Mesothelial cell of epicardium (in vitro differentiated cells): Measurements from ENCODE around the gene MTA1. TPM values are rescaled to one million over a fixed set of nuclear protein-coding genes. Genes with fewer than 3 reads are reported as not detected.

Experiments
- DNase-seq, 2 experiments: peaks; one replicate each; pipeline ENCODE4 v3.0.0; 2021; ENCODE audit warnings: low spot score in 2 of 2; ENCODE audit not compliant: unreplicated experiment in 2 of 2
- H3K27ac Mint-ChIP-seq: 2 replicates; pipeline ENCODE4 v1.8.0; 2021; ENCODE audit warnings: mixed read lengths
- H3K27me3 Mint-ChIP-seq: 2 replicates; pipeline ENCODE4 v1.8.0; 2021; ENCODE audit warnings: low read depth, mixed read lengths
- H3K36me3 Mint-ChIP-seq: 2 replicates; pipeline ENCODE4 v1.8.0; 2021; ENCODE audit warnings: mixed read lengths
- H3K4me1 Mint-ChIP-seq: 2 replicates; pipeline ENCODE4 v1.8.0; 2021; ENCODE audit warnings: mixed read lengths
- H3K4me3 Mint-ChIP-seq: 2 replicates; pipeline ENCODE4 v1.8.0; 2021; ENCODE audit warnings: mild to moderate bottlenecking, moderate library complexity, mixed read lengths
- H3K9me3 Mint-ChIP-seq: 2 replicates; pipeline ENCODE4 v1.8.0; 2021; ENCODE audit warnings: mixed read lengths
- CTCF ChIP-seq: fragments of 200-600 bp; sonication (generic); IDR thresholded peaks from one replicate; pipeline ENCODE4 v1.5.0; 2021; ENCODE audit warnings: antibody characterized with exemption; ENCODE audit not compliant: unreplicated experiment
- total RNA-seq: library from RNA; stranded (reverse); gene quantifications from 3 replicates; pipeline ENCODE4 v1.2.1, GENCODE V29; 2021

MTA1 gene
- total RNA-seq, 1 donor from 2014 or later, result 259 TPM

GRCh38 chr14:105460616-105461015 lies 41.0 kb downstream of the MTA1 start:
- Mint-ChIP-seq H3K27me3 (no peaks in the 10 kb centered on the region), H3K9me3 (no peaks in the 10 kb centered on the region), H3K4me3 (no peak overlapping the region), H3K27ac (no peak overlapping the region), H3K36me3 (peaks cover 10% of the 10 kb centered on the region), H3K4me1 (no peaks in the 10 kb centered on the region)
- TF ChIP-seq CTCF, result no peak
- DNase-seq, result no peak

- Mint-ChIP-seq H3K9me3 (no peaks in the 10 kb centered on the region), H3K4me3 (no peak overlapping the region), H3K36me3 (peaks cover 9% of the 10 kb centered on the region), H3K27ac (no peak overlapping the region), H3K4me1 (no peaks in the 10 kb centered on the region), H3K27me3 (no peaks in the 10 kb centered on the region)
- no peak for DNase-seq
- no peak for TF ChIP-seq CTCF
These were observed 42.3 kb downstream of the MTA1 start for GRCh38 chr14:105461903-105462302.

- no peak for TF ChIP-seq CTCF
- Mint-ChIP-seq H3K27ac (no peak overlapping the region), H3K27me3 (no peaks in the 10 kb centered on the region), H3K4me1 (no peaks in the 10 kb centered on the region), H3K9me3 (no peaks in the 10 kb centered on the region), H3K36me3 (peaks cover 9% of the 10 kb centered on the region), H3K4me3 (no peak overlapping the region)
- DNase-seq, result no peak
These were observed 44.9 kb downstream of the MTA1 start for GRCh38 chr14:105464501-105464900.

- H3K27me3 Mint-ChIP-seq, result no peaks in the 10 kb centered on the region
- H3K36me3 Mint-ChIP-seq, result peaks cover 9% of the 10 kb centered on the region
- no peak overlapping the region for H3K27ac Mint-ChIP-seq
- TF ChIP-seq CTCF, result no peak
- no peaks in the 10 kb centered on the region for H3K4me1 Mint-ChIP-seq
- DNase-seq, result no peak
- H3K4me3 Mint-ChIP-seq, result no peak overlapping the region
- no peaks in the 10 kb centered on the region for H3K9me3 Mint-ChIP-seq
These were observed 45.8 kb downstream of the MTA1 start for GRCh38 chr14:105465209-105466031.

GRCh38 chr14:105466531-105467248 lies 47.1 kb downstream of the MTA1 start:
- Mint-ChIP-seq H3K36me3 (peaks cover 3% of the 10 kb centered on the region), H3K27me3 (no peaks in the 10 kb centered on the region), H3K9me3 (no peaks in the 10 kb centered on the region), H3K27ac (no peak overlapping the region), H3K4me3 (no peak overlapping the region), H3K4me1 (peaks cover 1% of the 10 kb centered on the region)
- no peak for TF ChIP-seq CTCF
- DNase-seq, result no peak
